Calu3 (cell line): ENCODE data around the gene CACNA2D1. TPM values are rescaled to one million over a fixed set of nuclear protein-coding genes. Genes with fewer than 3 reads are reported as not detected.

ENCODE experiments used
- BruUV-seq: library from RNA; stranded (reverse); fragments of 400-500 nt; replicated peaks from 2 replicates; lab custom pipeline; 2021; lab: Mats Ljungman, UMichigan
- CTCF ChIA-PET: fragments of 300-600 bp; sonication (Branson Sonifier 250); formaldehyde crosslinking; loops from one replicate; lab custom pipeline; 2022; ENCODE audit warnings: antibody characterized with exemption; lab: Charles Lee
- DNase-seq: peaks from one replicate; pipeline ENCODE4 v3.0.0; 2022
- H3K27ac Mint-ChIP-seq: one replicate; pipeline ENCODE4 v1.8.0; 2022; ENCODE audit warnings: mixed read lengths; ENCODE audit not compliant: unreplicated experiment
- H3K27me3 Mint-ChIP-seq: one replicate; pipeline ENCODE4 v1.8.0; 2022; ENCODE audit warnings: mixed read lengths; ENCODE audit not compliant: unreplicated experiment
- H3K36me3 Mint-ChIP-seq: one replicate; pipeline ENCODE4 v1.8.0; 2022; ENCODE audit warnings: mild to moderate bottlenecking, moderate library complexity, mixed read lengths; ENCODE audit not compliant: insufficient read depth, unreplicated experiment
- H3K4me1 Mint-ChIP-seq: one replicate; pipeline ENCODE4 v1.8.0; 2022; ENCODE audit warnings: mild to moderate bottlenecking, low read depth, mixed read lengths; ENCODE audit not compliant: unreplicated experiment
- H3K4me3 Mint-ChIP-seq: one replicate; pipeline ENCODE4 v1.8.0; 2022; ENCODE audit warnings: mild to moderate bottlenecking, low read depth, moderate library complexity, mixed read lengths; ENCODE audit not compliant: unreplicated experiment
- H3K9me3 Mint-ChIP-seq: one replicate; pipeline ENCODE4 v1.8.0; 2022; ENCODE audit warnings: low read depth, mixed read lengths; ENCODE audit not compliant: unreplicated experiment
- CTCF ChIP-seq: fragments of 200-600 bp; IDR thresholded peaks from one replicate; pipeline ENCODE4 v1.8.0; 2022; ENCODE audit warnings: antibody characterized with exemption; ENCODE audit not compliant: unreplicated experiment
- intact Hi-C: fragments of 100-400 bp; cut with micrococcal nuclease; formaldehyde crosslinking; loops from one replicate; pipeline ENCODE4 v1.10.0; 2022; ENCODE audit not compliant: unreplicated experiment
- total RNA-seq: library from RNA; stranded (reverse); gene quantifications from 2 replicates; pipeline ENCODE4 v1.2.3, GENCODE V29; 2022

The CACNA2D1 gene
- total RNA-seq, 1 experiment from 2014 or later, result 10.4 TPM

- no peak for TF ChIP-seq CTCF
- Mint-ChIP-seq H3K4me3 (no peak overlapping the region), H3K4me1 (no peaks in the 10 kb centered on the region), H3K27ac (no peak overlapping the region), H3K36me3 (no peaks in the 10 kb centered on the region), H3K27me3 (no peaks in the 10 kb centered on the region), H3K9me3 (no peaks in the 10 kb centered on the region)
- no peak for DNase-seq
- CTCF ChIA-PET, result no interaction called here
- BruUV-seq, result no TSS peak
- intact Hi-C loops, result loop anchor here (5.0 to 10.0 kb wide), 3 partner anchors 124 to 496 kb away; partner anchors contain the start of gene CACNA2D1
These were observed 212.6 kb downstream of the CACNA2D1 start for GRCh38 chr7:82230811-82231581.

- Mint-ChIP-seq H3K9me3 (no peaks in the 10 kb centered on the region), H3K4me3 (no peak overlapping the region), H3K36me3 (no peaks in the 10 kb centered on the region), H3K27ac (no peak overlapping the region), H3K27me3 (no peaks in the 10 kb centered on the region), H3K4me1 (no peaks in the 10 kb centered on the region)
- CTCF ChIA-PET, result interaction anchor here (1.1 kb wide), 1 partner anchor 149 kb away, joined by 3 read pairs; no protein-coding TSS in a partner anchor
- DNase-seq, result no peak
- BruUV-seq, result no TSS peak
- TF ChIP-seq CTCF, result no peak
- intact Hi-C loops, result loop anchor here (10.0 kb wide), 1 partner anchor 184 kb away; no protein-coding TSS in a partner anchor
These were observed 214.4 kb downstream of the CACNA2D1 start for GRCh38 chr7:82229164-82229563.

- CTCF ChIA-PET, result interaction anchor here (0.6 kb wide), 1 partner anchor 1300 kb away, joined by 3 read pairs; no protein-coding TSS in a partner anchor
- no peak for TF ChIP-seq CTCF
- no peak overlapping the region for H3K27ac Mint-ChIP-seq
- no peaks in the 10 kb centered on the region for H3K4me1 Mint-ChIP-seq
- no peak for DNase-seq
- no TSS peak for BruUV-seq
- H3K27me3 Mint-ChIP-seq, result no peaks in the 10 kb centered on the region
- no peak overlapping the region for H3K4me3 Mint-ChIP-seq
- no peaks in the 10 kb centered on the region for H3K36me3 Mint-ChIP-seq
- H3K9me3 Mint-ChIP-seq, result no peaks in the 10 kb centered on the region
- intact Hi-C loops, result loop anchor here (10.0 kb wide), 1 partner anchor 181 kb away; no protein-coding TSS in a partner anchor
These were observed 217.4 kb downstream of the CACNA2D1 start for GRCh38 chr7:82226191-82226590.

GRCh38 chr7:82224529-82224928 is 219.0 kb downstream of the CACNA2D1 start:
- CTCF ChIA-PET, result no interaction called here
- H3K36me3 Mint-ChIP-seq, result no peaks in the 10 kb centered on the region
- H3K4me3 Mint-ChIP-seq, result no peak overlapping the region
- no peaks in the 10 kb centered on the region for H3K27me3 Mint-ChIP-seq
- H3K27ac Mint-ChIP-seq, result no peak overlapping the region
- no peaks in the 10 kb centered on the region for H3K4me1 Mint-ChIP-seq
- no peak for TF ChIP-seq CTCF
- no peaks in the 10 kb centered on the region for H3K9me3 Mint-ChIP-seq
- intact Hi-C loops, result loop anchor here (10.0 kb wide), 1 partner anchor 180 kb away; no protein-coding TSS in a partner anchor
- no peak for DNase-seq
- BruUV-seq, result no TSS peak
